Activated naive CD4-positive, alpha-beta T cell treated with anti-CD3 and anti-CD28 coated beads, Interleukin-2, amount 50 U/mL, for 72 hours (primary cell): ENCODE data around the gene THUMPD3. TPM values are rescaled to one million over a fixed set of nuclear protein-coding genes. Genes with fewer than 3 reads are reported as not detected.

ENCODE experiments used
- ATAC-seq, 2 donors: fragments of 150-1000 bp; cut with Tn5 transposase; 2 replicates each; pipeline ENCODE4 v1.10.0; 2021; ENCODE audit warnings: mild to moderate bottlenecking in 2 of 2, moderate library complexity in 2 of 2
- DNase-seq, 2 donors: peaks; one replicate each; pipeline ENCODE4 v3.0.0; 2021 to 2022; ENCODE audit warnings: low spot score in 2 of 2
- H3K27ac Mint-ChIP-seq, 2 donors: one replicate each; pipeline ENCODE4 v1.8.0; 2022; ENCODE audit warnings: mild to moderate bottlenecking in 2 of 2, mixed read lengths in 2 of 2
- H3K36me3 Mint-ChIP-seq, 2 donors: one replicate each; pipeline ENCODE4 v1.8.0; 2022; ENCODE audit warnings: mixed read lengths in 2 of 2
- H3K9me3 Mint-ChIP-seq, 2 donors: one replicate each; pipeline ENCODE4 v1.8.0; 2022; ENCODE audit warnings: mixed read lengths in 2 of 2
- total RNA-seq, 2 donors: library from RNA; stranded (reverse); gene quantifications; one replicate each; pipeline ENCODE4 v1.2.3, GENCODE V29; 2022

The THUMPD3 gene
- total RNA-seq, 2 donors from 2014 or later = 61.6 to 62.0 TPM

GRCh38 chr3:9388562-9389272, 25.9 kb downstream of the THUMPD3 start:
- Mint-ChIP-seq H3K9me3 (no peaks in the 10 kb centered on the region), H3K27ac (peak overlapping the region in 1 of 2 donors; percentile 57), H3K36me3 (peaks cover 19 to 59% of the 10 kb centered on the region in 2 donors)
- ATAC-seq = no peak
- DNase-seq = no peak

- ATAC-seq = no peak
- Mint-ChIP-seq H3K27ac (peak overlapping the region in 1 of 2 donors; percentile 87), H3K9me3 (no peaks in the 10 kb centered on the region), H3K36me3 (peaks cover 31 to 64% of the 10 kb centered on the region in 2 donors)
- no peak for DNase-seq
Measured at GRCh38 chr3:9390265-9390888, 27.5 kb downstream of the THUMPD3 start.

- Mint-ChIP-seq H3K9me3 (no peaks in the 10 kb centered on the region), H3K36me3 (peaks cover 39 to 58% of the 10 kb centered on the region in 2 donors), H3K27ac (peak overlapping the region; percentile 55 to 81)
- DNase-seq = no peak
- no peak for ATAC-seq
Measured at GRCh38 chr3:9392041-9392440, 29.2 kb downstream of the THUMPD3 start.

- no peak for DNase-seq
- H3K36me3 Mint-ChIP-seq = peaks cover 43 to 62% of the 10 kb centered on the region in 2 donors
Measured at GRCh38 chr3:9395570-9396300, 32.9 kb downstream of the THUMPD3 start.

DNA sequence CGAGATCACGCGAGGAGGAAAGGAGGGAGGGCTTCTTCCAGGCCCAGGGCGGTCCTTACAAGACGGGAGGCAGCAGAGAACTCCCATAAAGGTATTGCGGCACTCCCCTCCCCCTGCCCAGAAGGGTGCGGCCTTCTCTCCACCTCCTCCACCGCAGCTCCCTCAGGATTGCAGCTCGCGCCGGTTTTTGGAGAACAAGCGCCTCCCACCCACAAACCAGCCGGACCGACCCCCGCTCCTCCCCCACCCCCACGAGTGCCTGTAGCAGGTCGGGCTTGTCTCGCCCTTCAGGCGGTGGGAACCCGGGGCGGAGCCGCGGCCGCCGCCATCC, 33.4 kb downstream of the THUMPD3 start:
- no peak for DNase-seq
- Mint-ChIP-seq H3K9me3 (no peaks in the 10 kb centered on the region), H3K27ac (peak overlapping the region; percentile 96 to 98), H3K36me3 (peaks cover 39 to 57% of the 10 kb centered on the region in 2 donors)
- peak; percentile 48 to 59 for ATAC-seq

More at GRCh38 chr3:9395570-9396300, 32.9 kb downstream of the THUMPD3 start:
- ATAC-seq = no peak
- peak overlapping the region; percentile 96 to 98 for H3K27ac Mint-ChIP-seq
- H3K9me3 Mint-ChIP-seq = no peaks in the 10 kb centered on the region

DNA sequence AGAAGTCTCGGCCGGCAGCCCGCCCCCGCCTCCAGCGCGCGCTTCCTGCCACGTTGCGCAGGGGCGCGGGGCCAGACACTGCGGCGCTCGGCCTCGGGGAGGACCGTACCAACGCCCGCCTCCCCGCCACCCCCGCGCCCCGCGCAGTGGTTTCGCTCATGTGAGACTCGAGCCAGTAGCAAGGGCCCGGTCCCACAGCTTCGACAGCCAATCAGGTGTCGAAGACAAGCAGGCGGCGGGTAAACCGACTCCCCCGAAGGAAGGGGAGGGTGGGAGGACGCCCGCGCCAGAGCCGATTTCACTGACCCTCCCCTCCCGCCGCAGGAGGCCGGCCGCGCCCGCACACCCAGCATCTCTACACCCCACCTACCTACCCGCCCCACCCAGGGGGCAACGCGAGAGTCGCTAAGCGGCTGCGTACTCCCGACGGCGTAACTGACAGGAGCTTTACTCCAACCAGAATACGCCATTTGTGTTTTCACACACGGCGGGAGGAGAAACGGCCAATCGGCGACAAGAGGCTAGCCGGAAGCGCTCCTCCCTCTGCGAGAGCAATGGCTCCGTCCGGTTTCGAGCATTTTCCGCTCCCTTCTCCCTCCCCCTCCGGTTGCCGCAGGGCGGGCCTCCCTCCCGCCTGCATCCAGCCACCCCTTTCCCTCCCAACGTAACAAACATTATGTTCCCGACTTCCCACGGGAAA, 33.9 kb downstream of the THUMPD3 start:
- peaks cover 33 to 52% of the 10 kb centered on the region in 2 donors for H3K36me3 Mint-ChIP-seq
- peak; percentile 99 for DNase-seq
- ATAC-seq = peak; percentile 76 to 77
- H3K27ac Mint-ChIP-seq = peak overlapping the region; percentile 96 to 99
- no peaks in the 10 kb centered on the region for H3K9me3 Mint-ChIP-seq

GRCh38 chr3:9397332-9397905, 34.6 kb downstream of the THUMPD3 start, which contains the start of gene SETD5:
SETD5 (plus strand) TSS chr3:9397615; CDS start chr3:9428939, 31,324 bp downstream.
- ATAC-seq = peak; percentile 66 to 67
- peak within 1 kb of the TSS; percentile 96 to 100 for H3K27ac Mint-ChIP-seq
- H3K9me3 Mint-ChIP-seq = no peaks in the 10 kb centered on the region
- peak; percentile 100 for DNase-seq
- peaks cover 31 to 46% of the 10 kb centered on the region in 2 donors for H3K36me3 Mint-ChIP-seq

GRCh38 chr3:9397906-9398699, 35.2 kb downstream of the THUMPD3 start:
- no peak for ATAC-seq
- Mint-ChIP-seq H3K36me3 (peaks cover 31 to 46% of the 10 kb centered on the region in 2 donors), H3K27ac (peak overlapping the region; percentile 96 to 100), H3K9me3 (no peaks in the 10 kb centered on the region)
- DNase-seq = peak; percentile 39 to 61

DNA sequence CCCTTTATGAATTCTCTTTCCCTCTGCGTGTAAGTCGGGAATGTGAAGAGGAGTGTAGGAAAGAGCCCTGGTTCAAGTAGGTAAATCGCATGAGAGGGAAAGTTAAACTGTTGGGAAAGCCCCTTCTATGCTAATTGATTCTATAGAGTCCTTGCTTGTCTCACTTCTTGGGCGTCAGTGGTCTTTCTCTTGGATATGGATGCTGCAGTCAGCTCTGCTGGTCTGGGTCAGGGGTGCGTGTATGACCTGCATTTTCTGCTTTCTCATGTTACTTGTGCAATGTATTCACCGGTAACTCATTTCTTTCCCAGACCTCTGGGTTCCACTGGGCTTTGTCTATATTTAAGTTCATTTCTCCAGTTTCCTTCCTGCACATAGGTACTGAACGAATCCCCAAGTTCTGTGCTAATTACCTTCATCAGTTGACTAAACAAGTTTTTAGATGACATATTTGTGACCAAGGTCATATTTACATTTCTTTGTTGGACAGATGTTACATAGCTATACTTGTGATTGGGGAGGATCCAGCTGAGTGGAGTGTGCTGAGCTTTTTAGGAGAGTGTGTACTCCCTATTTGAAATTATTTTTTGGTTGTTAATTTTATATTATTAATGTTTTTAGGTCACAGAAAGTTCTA, 36.0 kb downstream of the THUMPD3 start:
- Mint-ChIP-seq H3K9me3 (no peaks in the 10 kb centered on the region), H3K36me3 (peaks cover 31 to 46% of the 10 kb centered on the region in 2 donors), H3K27ac (peak overlapping the region; percentile 96 to 100)
- ATAC-seq (peak in 1 of 2 donors; percentile 4), DNase-seq (no peak)

- DNase-seq (no peak), ATAC-seq (no peak)
- no peaks in the 10 kb centered on the region for H3K9me3 Mint-ChIP-seq
- H3K36me3 Mint-ChIP-seq = peaks cover 29 to 41% of the 10 kb centered on the region in 2 donors
- H3K27ac Mint-ChIP-seq = peak overlapping the region; percentile 58 to 96
Measured at GRCh38 chr3:9399337-9399703, 36.5 kb downstream of the THUMPD3 start.

- DNase-seq = no peak
- no peaks in the 10 kb centered on the region for H3K9me3 Mint-ChIP-seq
- H3K36me3 Mint-ChIP-seq = peaks cover 25 to 37% of the 10 kb centered on the region in 2 donors
- H3K27ac Mint-ChIP-seq = peak overlapping the region; percentile 58 to 96
- no peak for ATAC-seq
Measured at GRCh38 chr3:9399746-9400145, 36.9 kb downstream of the THUMPD3 start.

GRCh38 chr3:9400616-9401015, 37.8 kb downstream of the THUMPD3 start:
- Mint-ChIP-seq H3K9me3 (no peaks in the 10 kb centered on the region), H3K27ac (no peak overlapping the region), H3K36me3 (peaks cover 16 to 31% of the 10 kb centered on the region in 2 donors)
- ATAC-seq = no peak
- DNase-seq = no peak

DNA sequence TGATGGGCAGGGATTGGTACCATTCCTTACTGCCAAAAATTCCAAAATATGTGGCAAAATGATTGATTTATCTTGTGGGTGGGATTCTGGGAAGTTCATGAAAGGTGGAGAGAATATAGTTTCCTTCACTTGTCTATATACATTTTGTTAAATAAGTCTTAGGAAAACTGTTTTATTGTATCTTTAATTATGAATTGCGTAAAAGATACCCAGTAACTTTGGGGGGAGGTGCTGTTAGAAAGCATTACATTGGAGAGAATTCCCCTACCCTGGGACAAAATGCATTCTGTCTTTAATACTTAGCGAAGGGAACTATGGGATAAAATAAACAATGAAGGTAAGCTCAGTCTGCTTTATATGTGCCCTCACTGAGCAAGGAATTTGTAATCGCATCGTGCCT, 39.1 kb downstream of the THUMPD3 start:
- no peaks in the 10 kb centered on the region for H3K9me3 Mint-ChIP-seq
- peaks cover 11 to 33% of the 10 kb centered on the region in 2 donors for H3K36me3 Mint-ChIP-seq
- ATAC-seq (no peak), DNase-seq (no peak)
- H3K27ac Mint-ChIP-seq = no peak overlapping the region

DNA sequence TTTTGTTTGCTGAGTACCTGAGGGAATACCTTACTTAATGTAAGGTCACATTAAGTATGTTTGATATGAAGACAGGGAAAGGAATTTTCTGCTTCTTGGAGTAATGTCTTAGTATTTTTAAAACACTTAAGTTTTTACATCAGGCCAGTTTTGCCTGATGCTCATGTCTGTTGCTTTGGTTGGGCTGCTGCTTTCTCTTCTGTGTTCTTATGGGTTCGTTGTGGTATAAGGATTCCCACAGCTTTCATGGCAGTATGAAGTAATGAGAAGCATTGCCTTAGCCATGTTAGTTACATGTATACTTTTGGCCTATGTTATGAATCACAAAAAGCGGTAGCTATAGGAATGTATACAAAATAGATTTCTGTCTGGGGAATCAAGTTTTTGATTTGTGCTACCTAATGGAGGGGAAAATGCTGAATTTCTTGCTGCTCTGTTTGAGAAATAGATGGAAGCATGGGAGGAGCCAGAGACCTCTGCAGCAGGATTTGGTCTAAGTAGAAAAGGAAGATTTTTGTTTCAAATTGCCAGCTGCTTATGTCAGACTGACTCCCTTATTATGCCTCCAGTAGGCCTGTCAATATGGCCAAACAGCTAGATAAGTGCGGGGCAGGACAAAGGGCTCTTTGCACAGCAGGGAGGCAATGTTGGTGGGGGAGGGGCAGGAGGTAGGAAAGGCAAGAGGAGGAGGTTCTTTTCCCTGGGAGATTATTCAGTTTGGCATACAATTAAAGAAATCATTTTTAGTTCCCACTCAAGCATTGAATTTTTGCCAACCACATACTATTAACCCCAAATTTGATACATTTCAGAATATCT, 39.8 kb downstream of the THUMPD3 start:
- DNase-seq (no peak), ATAC-seq (no peak)
- H3K9me3 Mint-ChIP-seq = no peaks in the 10 kb centered on the region
- no peak overlapping the region for H3K27ac Mint-ChIP-seq
- peaks cover 11 to 38% of the 10 kb centered on the region in 2 donors for H3K36me3 Mint-ChIP-seq
